ENCODE measurements around the gene MAP3K15. TPM values are rescaled to one million over a fixed set of nuclear protein-coding genes. Genes with fewer than 3 reads are reported as not detected.

The MAP3K15 gene
- total RNA-seq, 4 donors from 2014 or later = 0.14 to 0.16 TPM; not detected in 2

- no peak for DNase-seq
- WGBS, 2 donors (ENCODE audit: low coverage in 1 of 2) = 48% methylated on average over 2 of the region's 2 CpGs; no CpG with 5 or more reads in 1 of the 2 donors
- Histone ChIP-seq H3K9me3 (no peaks in the 10 kb centered on the region), H3K4me3 (no peak overlapping the region), H3K27ac (no peak overlapping the region), H3K4me1 (no peaks in the 10 kb centered on the region), H3K27me3 (no peaks in the 10 kb centered on the region), H3K36me3 (no peaks in the 10 kb centered on the region)
- in situ Hi-C loops (cut with MboI; ENCODE audit: low pct_ligation_motif_present in 1 of 4, low pct_unique_long_range_greater_than_20kb in 1 of 4, low sequenced_read_pairs in 3 of 4) (loop anchor here in 2 of 4 donors (25.0 kb wide), 1 partner anchor 161 kb away; no protein-coding TSS in a partner anchor), intact Hi-C loops (cut with DNase I; ENCODE audit: low total_unique reads) (loop anchor here (10.0 kb wide), 1 partner anchor 337 kb away; the partner anchor contains the start of gene SH3KBP1)
- TF ChIP-seq POLR2A (IDR thresholded peaks at IDR 0.05) (no peak), POLR2AphosphoS5 (IDR thresholded peaks at IDR 0.05) (no peak), CTCF (IDR thresholded peaks at IDR 0.05) (no peak), EP300 (IDR thresholded peaks at IDR 0.05; ENCODE audit: low read depth) (no peak)
These were observed 33.0 kb upstream of the MAP3K15 start for GRCh38 chrX:19548279-19548678.

- intact Hi-C loops (cut with DNase I; ENCODE audit: low total_unique reads) (loop anchor here (10.0 kb wide), 1 partner anchor 339 kb away; the partner anchor contains the start of gene SH3KBP1), in situ Hi-C loops (cut with MboI; ENCODE audit: low pct_ligation_motif_present in 1 of 4, low pct_unique_long_range_greater_than_20kb in 1 of 4, low sequenced_read_pairs in 3 of 4) (loop anchor here in 2 of 4 donors (25.0 kb wide), 1 partner anchor 158 kb away; no protein-coding TSS in a partner anchor)
- Histone ChIP-seq H3K4me1 (no peaks in the 10 kb centered on the region), H3K27ac (no peak overlapping the region), H3K36me3 (no peaks in the 10 kb centered on the region), H3K27me3 (no peaks in the 10 kb centered on the region), H3K4me3 (no peak overlapping the region), H3K9me3 (no peaks in the 10 kb centered on the region)
- no peak for DNase-seq
- WGBS, 2 donors (ENCODE audit: low coverage in 1 of 2) = 79% methylated on average over 2 to 9 of the region's 9 CpGs
- TF ChIP-seq CTCF (IDR thresholded peaks at IDR 0.05) (no peak), EP300 (IDR thresholded peaks at IDR 0.05; ENCODE audit: low read depth) (no peak), POLR2AphosphoS5 (IDR thresholded peaks at IDR 0.05) (no peak), POLR2A (IDR thresholded peaks at IDR 0.05) (no peak)
These were observed 30.3 kb upstream of the MAP3K15 start for GRCh38 chrX:19545651-19546050.

- intact Hi-C loops (cut with DNase I; ENCODE audit: low total_unique reads) = loop anchor here (10.0 kb wide), 1 partner anchor 340 kb away; the partner anchor contains the start of gene SH3KBP1
- peak; percentile 43 for DNase-seq
- TF ChIP-seq EP300 (IDR thresholded peaks at IDR 0.05; ENCODE audit: low read depth) (no peak), POLR2A (IDR thresholded peaks at IDR 0.05) (no peak), CTCF (IDR thresholded peaks at IDR 0.05) (peak; percentile 44 to 72 (median 56)), POLR2AphosphoS5 (IDR thresholded peaks at IDR 0.05) (no peak)
- in situ Hi-C loops (cut with MboI; ENCODE audit: low pct_ligation_motif_present in 1 of 4, low pct_unique_long_range_greater_than_20kb in 1 of 4, low sequenced_read_pairs in 3 of 4) = loop anchor here in 2 of 4 donors (25.0 kb wide), 1 partner anchor 157 kb away; no protein-coding TSS in a partner anchor
- Histone ChIP-seq H3K4me1 (no peaks in the 10 kb centered on the region), H3K9me3 (no peaks in the 10 kb centered on the region), H3K36me3 (no peaks in the 10 kb centered on the region), H3K27me3 (no peaks in the 10 kb centered on the region), H3K27ac (no peak overlapping the region), H3K4me3 (no peak overlapping the region)
- WGBS, 2 donors (ENCODE audit: low coverage in 1 of 2) = 36 to 48% methylated on average over 4 to 8 of the region's 8 CpGs
These were observed 29.5 kb upstream of the MAP3K15 start for GRCh38 chrX:19544693-19545305.

GRCh38 chrX:19543951-19544381, 28.7 kb upstream of the MAP3K15 start:
- WGBS, 2 donors (ENCODE audit: low coverage in 1 of 2) = 85% methylated on average over 12 of the region's 12 CpGs; no CpG with 5 or more reads in 1 of the 2 donors
- TF ChIP-seq POLR2AphosphoS5 (IDR thresholded peaks at IDR 0.05) = no peak
- no peak for TF ChIP-seq POLR2A (IDR thresholded peaks at IDR 0.05)
- Histone ChIP-seq H3K36me3 (no peaks in the 10 kb centered on the region), H3K27me3 (no peaks in the 10 kb centered on the region), H3K4me1 (no peaks in the 10 kb centered on the region), H3K9me3 (no peaks in the 10 kb centered on the region), H3K4me3 (no peak overlapping the region), H3K27ac (no peak overlapping the region)
- no peak for DNase-seq
- in situ Hi-C loops (cut with MboI; ENCODE audit: low pct_ligation_motif_present in 1 of 4, low pct_unique_long_range_greater_than_20kb in 1 of 4, low sequenced_read_pairs in 3 of 4) (loop anchor here in 2 of 4 donors (25.0 kb wide), 1 partner anchor 157 kb away; no protein-coding TSS in a partner anchor), intact Hi-C loops (cut with DNase I; ENCODE audit: low total_unique reads) (loop anchor here (10.0 kb wide), 1 partner anchor 341 kb away; the partner anchor contains the start of gene SH3KBP1)
